Neural crest cell (in vitro differentiated cells): ENCODE results near the gene CRNKL1. TPM values are rescaled to one million over a fixed set of nuclear protein-coding genes. Genes with fewer than 3 reads are reported as not detected.

Source experiments
- DNase-seq: peaks from one replicate; pipeline ENCODE4 v3.0.0; 2021; ENCODE audit warnings: low read depth, mixed read lengths, low spot score
- H3K27ac Mint-ChIP-seq: one replicate; pipeline ENCODE4 v1.8.0; 2021; ENCODE audit warnings: mild to moderate bottlenecking, mixed read lengths; ENCODE audit not compliant: unreplicated experiment
- H3K27me3 Mint-ChIP-seq: 2 replicates; pipeline ENCODE4 v1.8.0; 2021; ENCODE audit warnings: low read depth, mild to moderate bottlenecking, mixed read lengths
- H3K36me3 Mint-ChIP-seq: 2 replicates; pipeline ENCODE4 v1.8.0; 2021; ENCODE audit warnings: low read depth, mild to moderate bottlenecking, mixed read lengths
- H3K4me1 Mint-ChIP-seq: 2 replicates; pipeline ENCODE4 v1.8.0; 2021; ENCODE audit warnings: mixed read lengths
- H3K4me3 Mint-ChIP-seq: one replicate; pipeline ENCODE4 v1.8.0; 2021; ENCODE audit warnings: mild to moderate bottlenecking, mixed read lengths
- H3K9me3 Mint-ChIP-seq: 2 replicates; pipeline ENCODE4 v1.8.0; 2021; ENCODE audit warnings: mixed read lengths
- total RNA-seq: library from RNA; stranded (reverse); gene quantifications from 2 replicates; pipeline ENCODE4 v1.2.1, GENCODE V29; 2021
- TF ChIP-seq, protein P1 (sequence below): fragments of 200-600 bp; sonication (generic); conservative IDR thresholded peaks from 2 replicates; pipeline ENCODE4 v1.5.0; 2021; ENCODE audit warnings: antibody characterized with exemption, mild to moderate bottlenecking

Gene CRNKL1
- total RNA-seq, 1 donor from 2014 or later, result 25.8 TPM

DNA sequence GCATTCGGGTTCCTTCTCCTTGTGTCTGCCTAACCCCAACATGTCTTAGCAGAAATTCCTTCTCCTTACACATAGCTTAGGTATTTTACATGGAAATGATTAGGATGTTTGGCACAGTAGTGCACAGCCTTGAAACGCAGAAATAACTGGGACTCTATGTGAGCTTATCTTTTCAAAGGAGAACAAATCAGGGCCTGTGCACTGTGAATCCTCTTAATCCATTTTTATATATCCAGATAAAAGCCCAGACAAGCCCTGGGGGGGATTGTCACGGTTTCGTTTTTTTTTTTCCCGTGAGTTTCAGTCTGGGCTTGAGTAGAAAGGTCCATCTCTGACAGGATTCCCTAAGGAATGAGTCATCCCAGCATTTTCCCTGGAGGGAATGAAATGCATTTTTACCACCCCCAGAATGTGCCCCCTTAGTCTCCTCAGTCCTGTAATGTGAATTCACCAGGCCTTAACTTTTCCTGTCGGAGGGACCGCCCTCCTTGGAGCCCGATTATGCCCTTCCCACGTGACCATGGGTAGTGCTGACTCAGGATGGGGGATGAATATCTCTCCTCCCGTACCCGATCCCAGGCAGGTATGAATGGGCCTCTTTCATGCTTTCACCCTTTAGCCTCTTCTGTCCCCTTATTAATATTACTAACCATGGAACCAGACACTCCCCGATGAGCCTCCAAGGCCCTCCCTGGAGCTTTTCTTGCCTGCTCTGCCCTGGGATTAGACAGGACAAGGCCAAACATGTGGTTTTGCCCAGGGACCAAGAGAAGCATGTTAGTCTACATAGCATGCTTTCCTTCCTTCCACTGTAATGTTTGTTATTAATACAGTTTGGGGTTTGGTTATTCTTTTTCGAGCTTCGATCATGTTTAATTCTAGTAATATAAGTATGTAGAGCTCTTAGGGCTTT is 59.0 kb downstream of the CRNKL1 start:
- no peaks in the 10 kb centered on the region for H3K36me3 Mint-ChIP-seq
- no peaks in the 10 kb centered on the region for H3K27me3 Mint-ChIP-seq
- TF ChIP-seq, protein P1, sequence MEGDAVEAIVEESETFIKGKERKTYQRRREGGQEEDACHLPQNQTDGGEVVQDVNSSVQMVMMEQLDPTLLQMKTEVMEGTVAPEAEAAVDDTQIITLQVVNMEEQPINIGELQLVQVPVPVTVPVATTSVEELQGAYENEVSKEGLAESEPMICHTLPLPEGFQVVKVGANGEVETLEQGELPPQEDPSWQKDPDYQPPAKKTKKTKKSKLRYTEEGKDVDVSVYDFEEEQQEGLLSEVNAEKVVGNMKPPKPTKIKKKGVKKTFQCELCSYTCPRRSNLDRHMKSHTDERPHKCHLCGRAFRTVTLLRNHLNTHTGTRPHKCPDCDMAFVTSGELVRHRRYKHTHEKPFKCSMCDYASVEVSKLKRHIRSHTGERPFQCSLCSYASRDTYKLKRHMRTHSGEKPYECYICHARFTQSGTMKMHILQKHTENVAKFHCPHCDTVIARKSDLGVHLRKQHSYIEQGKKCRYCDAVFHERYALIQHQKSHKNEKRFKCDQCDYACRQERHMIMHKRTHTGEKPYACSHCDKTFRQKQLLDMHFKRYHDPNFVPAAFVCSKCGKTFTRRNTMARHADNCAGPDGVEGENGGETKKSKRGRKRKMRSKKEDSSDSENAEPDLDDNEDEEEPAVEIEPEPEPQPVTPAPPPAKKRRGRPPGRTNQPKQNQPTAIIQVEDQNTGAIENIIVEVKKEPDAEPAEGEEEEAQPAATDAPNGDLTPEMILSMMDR, result no peak
- peak overlapping the region; percentile 32 for H3K4me3 Mint-ChIP-seq
- H3K9me3 Mint-ChIP-seq, result no peaks in the 10 kb centered on the region
- DNase-seq, result no peak
- peak overlapping the region; percentile 24 for H3K27ac Mint-ChIP-seq
- peaks cover 39% of the 10 kb centered on the region for H3K4me1 Mint-ChIP-seq

DNA sequence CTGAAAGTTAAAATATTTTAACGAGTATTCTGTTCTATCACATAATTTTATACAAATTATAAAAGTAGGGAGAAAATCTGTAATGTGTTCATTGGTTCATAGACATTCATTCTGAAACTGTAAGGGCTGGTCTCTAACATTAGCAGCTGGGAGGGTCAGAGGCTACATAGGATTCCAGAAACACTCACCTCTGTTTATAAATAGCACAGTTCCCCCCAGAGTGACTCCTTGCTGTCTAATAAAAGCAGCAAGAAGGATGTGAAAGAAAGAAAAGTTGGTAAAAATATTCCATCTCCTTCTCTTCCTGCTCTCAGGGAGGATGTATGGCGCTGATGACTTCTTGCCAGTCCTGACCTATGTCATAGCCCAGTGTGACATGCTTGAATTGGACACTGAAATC is 60.4 kb downstream of the CRNKL1 start:
- Mint-ChIP-seq H3K4me1 (peaks cover 46% of the 10 kb centered on the region), H3K27me3 (no peaks in the 10 kb centered on the region), H3K9me3 (no peaks in the 10 kb centered on the region), H3K4me3 (no peak overlapping the region), H3K27ac (no peak overlapping the region), H3K36me3 (no peaks in the 10 kb centered on the region)
- no peak for DNase-seq
- TF ChIP-seq, protein P1, result no peak

DNA sequence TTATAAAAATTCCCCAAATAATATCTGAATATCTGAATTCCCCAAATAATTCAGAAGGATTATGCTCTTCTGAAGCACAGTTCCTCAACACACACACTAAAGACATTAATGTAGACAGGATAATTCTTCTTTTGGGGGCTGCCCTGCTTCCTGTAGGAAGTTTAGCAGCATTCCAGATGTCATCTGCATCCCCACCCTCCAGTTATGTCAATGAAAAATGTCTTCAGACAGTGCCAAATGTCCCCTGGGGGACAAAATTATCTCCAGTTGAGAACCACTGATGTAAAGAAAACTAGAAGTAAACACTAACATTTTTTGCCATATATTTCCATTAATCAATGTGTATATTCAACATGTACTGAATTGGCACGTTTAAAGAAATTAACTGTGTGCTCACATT is 61.0 kb downstream of the CRNKL1 start:
- Mint-ChIP-seq H3K4me1 (peaks cover 49% of the 10 kb centered on the region), H3K27me3 (no peaks in the 10 kb centered on the region), H3K27ac (no peak overlapping the region), H3K9me3 (no peaks in the 10 kb centered on the region), H3K4me3 (no peak overlapping the region), H3K36me3 (no peaks in the 10 kb centered on the region)
- no peak for DNase-seq
- TF ChIP-seq, protein P1, result no peak

DNA sequence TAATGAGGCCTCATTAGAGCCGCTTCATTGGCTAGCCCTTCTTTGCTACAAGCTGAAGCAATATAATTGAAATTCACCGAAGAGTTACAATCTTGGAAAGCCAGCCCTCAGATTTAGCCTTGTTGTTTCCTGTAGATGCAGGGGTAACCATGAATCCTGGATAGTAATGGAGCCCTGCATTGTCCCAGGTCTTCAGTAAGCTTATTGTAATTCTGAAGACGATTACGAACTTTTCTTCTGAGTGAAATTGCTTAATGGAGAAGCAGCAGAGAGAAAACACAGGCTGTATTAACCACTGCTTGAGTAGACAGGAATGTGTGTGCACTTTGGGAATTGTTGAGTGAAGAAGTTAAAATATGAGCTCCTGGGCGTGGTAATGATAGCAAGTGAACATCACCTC is 61.4 kb downstream of the CRNKL1 start:
- no peaks in the 10 kb centered on the region for H3K9me3 Mint-ChIP-seq
- peaks cover 49% of the 10 kb centered on the region for H3K4me1 Mint-ChIP-seq
- no peaks in the 10 kb centered on the region for H3K36me3 Mint-ChIP-seq
- H3K27me3 Mint-ChIP-seq, result no peaks in the 10 kb centered on the region
- H3K4me3 Mint-ChIP-seq, result no peak overlapping the region
- DNase-seq, result no peak
- TF ChIP-seq, protein P1, result no peak
- H3K27ac Mint-ChIP-seq, result no peak overlapping the region

DNA sequence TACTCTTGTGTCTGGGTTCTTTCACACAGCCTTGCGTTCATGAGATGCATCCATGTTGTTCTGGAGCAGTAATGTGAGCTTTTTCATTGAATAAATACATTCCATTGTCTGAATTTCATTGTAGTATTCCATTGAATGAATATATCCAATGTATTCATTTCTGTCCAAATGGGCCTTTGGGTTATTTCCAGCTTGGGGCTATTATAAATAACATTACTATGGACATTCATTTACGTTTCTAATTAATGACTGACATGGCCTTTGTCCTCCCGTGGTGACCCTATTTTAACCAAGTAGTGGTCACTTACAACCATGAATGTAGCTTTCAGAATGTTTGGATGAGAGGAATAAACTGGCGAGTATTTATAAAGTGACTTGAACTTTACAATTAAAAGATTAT is 65.2 kb downstream of the CRNKL1 start:
- no peaks in the 10 kb centered on the region for H3K36me3 Mint-ChIP-seq

More for the DNA sequence above, 65.2 kb downstream of the CRNKL1 start:
- no peak overlapping the region for H3K27ac Mint-ChIP-seq
- no peaks in the 10 kb centered on the region for H3K27me3 Mint-ChIP-seq
- no peaks in the 10 kb centered on the region for H3K9me3 Mint-ChIP-seq
- TF ChIP-seq, protein P1, result no peak
- no peak for DNase-seq
- no peak overlapping the region for H3K4me3 Mint-ChIP-seq
- peaks cover 23% of the 10 kb centered on the region for H3K4me1 Mint-ChIP-seq
